Stimulated activated CD8-positive, alpha-beta memory T cell treated with anti-CD3 and anti-CD28 coated beads, Interleukin-4, amount 100 ng/mL, for 24 hours (primary cell): ENCODE results near the gene ZFP30.
"Not testable (repeated sequence)": the region's sequence is repeated elsewhere in the genome, so short reads cannot be mapped to it uniquely, and the experiment has no call there.

Source experiments
- DNase-seq: peaks from one replicate; pipeline ENCODE4 v3.0.0-alpha.2; 2020; ENCODE audit warnings: low read depth

ZFP30 gene

GRCh38 chr19:37655301-37655688 is at the start of gene ZFP30:
ZFP30 (minus strand) TSS chr19:37655465; CDS start chr19:37647822, 7,643 bp downstream.
- peak; percentile 61 for DNase-seq

DNA sequence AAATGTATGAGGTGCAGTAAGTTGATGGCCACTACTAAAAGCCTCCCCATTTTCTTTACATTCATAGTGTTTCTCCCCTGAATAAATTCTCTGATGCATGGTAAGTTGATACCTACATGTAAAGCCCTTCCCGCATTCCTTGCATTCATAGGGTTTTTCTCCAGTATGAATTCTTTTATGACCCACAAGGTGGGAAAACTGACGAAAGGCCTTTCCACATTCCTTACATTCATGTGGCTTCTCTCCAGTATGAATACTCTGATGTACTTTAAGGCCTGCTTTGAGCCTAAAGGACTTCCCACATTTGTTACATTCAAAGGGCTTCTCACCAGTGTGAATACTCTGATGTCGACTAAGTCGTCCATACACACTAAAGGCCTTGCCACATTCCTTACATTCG is 43.8 kb upstream of the ZFP30 start:
- no peak for DNase-seq

- DNase-seq = no peak
Measured at GRCh38 chr19:37698216-37698615, 43.0 kb upstream of the ZFP30 start.

- DNase-seq = no peak
Measured at GRCh38 chr19:37695144-37695899, 40.1 kb upstream of the ZFP30 start.

GRCh38 chr19:37692956-37693620 is 37.8 kb upstream of the ZFP30 start:
- no peak for DNase-seq

DNA sequence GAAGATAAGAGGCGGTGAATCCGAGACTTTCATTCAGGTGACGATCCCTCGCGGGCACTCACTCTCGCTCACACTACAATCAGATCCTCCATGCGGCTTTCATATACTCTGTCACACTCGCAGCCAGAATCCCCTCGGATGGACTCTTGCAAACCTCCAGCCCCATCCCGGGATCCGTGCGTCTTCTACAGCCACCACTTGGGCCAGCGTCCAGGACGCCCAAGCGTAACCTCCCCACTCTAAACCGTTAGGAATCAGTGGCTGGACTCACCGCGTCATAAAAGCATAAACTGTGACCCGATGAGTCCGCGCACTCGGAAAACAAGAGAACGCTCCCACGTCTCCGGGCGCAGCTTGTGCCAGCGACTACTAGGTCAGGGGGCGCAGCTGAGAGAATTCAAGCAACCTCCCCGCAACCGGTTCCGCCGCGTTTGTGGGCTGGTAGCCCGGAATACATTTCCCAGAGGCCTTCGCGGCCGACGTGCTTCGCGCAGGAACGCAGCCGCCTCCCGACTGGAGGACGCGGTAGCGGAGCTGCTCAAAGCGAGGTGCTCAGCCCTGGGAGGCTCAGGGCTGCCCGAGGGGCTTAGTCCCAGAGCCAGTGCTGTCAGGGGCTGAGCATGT is 36.7 kb upstream of the ZFP30 start:
- DNase-seq = peak; percentile 68

GRCh38 chr19:37683520-37683919 is 28.3 kb upstream of the ZFP30 start:
- DNase-seq = no peak

- no peak for DNase-seq
Measured at GRCh38 chr19:37669450-37669914, 14.2 kb upstream of the ZFP30 start.

- not testable (repeated sequence) for DNase-seq
Measured at GRCh38 chr19:37657157-37657556, 1.9 kb upstream of the ZFP30 start.

GRCh38 chr19:37655689-37656371 is 565 bp upstream of the ZFP30 start:
- peak; percentile 78 for DNase-seq

- no peak for DNase-seq
Measured at GRCh38 chr19:37654629-37655300, 500 bp downstream of the ZFP30 start.

GRCh38 chr19:37654118-37654517 is 1.1 kb downstream of the ZFP30 start:
- no peak for DNase-seq

GRCh38 chr19:37635076-37636056 is 19.9 kb downstream of the ZFP30 start:
- DNase-seq = no peak

GRCh38 chr19:37594982-37595382 is 60.3 kb downstream of the ZFP30 start:
- peak; percentile 38 for DNase-seq

GRCh38 chr19:37594304-37594981 is 60.8 kb downstream of the ZFP30 start, which contains the start of the genes ZNF540 and ZNF571:
ZNF540 (plus strand) TSS chr19:37594876; CDS start chr19:37598448, 3,572 bp downstream.
ZNF571 (minus strand) TSS chr19:37594792; CDS start chr19:37586676, 8,116 bp downstream.
- peak; percentile 87 for DNase-seq

GRCh38 chr19:37593996-37594303 is 61.3 kb downstream of the ZFP30 start:
- no peak for DNase-seq

DNA sequence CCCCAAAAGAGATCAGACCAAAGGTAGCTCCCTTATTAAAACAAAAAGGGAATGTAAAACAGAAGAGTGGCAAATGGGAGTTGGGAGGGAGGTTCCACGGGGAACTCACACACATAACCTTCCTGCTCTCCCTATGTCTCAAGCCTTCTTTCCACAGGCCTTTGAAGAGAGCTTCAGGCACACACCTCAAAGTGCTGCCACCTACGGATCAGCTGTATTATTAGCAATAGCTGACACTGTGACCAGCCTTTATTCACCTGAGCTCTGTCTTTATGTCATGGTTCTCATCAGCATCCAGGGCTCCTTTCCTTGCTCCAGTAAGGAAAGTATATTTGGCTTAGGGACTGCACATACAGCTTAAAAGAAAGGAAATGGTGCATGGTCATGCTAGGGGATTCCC is 71.9 kb downstream of the ZFP30 start:
- DNase-seq = no peak

GRCh38 chr19:37572203-37572602 is 83.1 kb downstream of the ZFP30 start:
- DNase-seq = no peak

- no peak for DNase-seq
Measured at GRCh38 chr19:37565370-37565669, 89.9 kb downstream of the ZFP30 start.
